Measurements from ENCODE around the gene ABTB2. TPM values are rescaled to one million over a fixed set of nuclear protein-coding genes. Genes with fewer than 3 reads are reported as not detected.
"Not testable (repeated sequence)": the region's sequence is repeated elsewhere in the genome, so short reads cannot be mapped to it uniquely, and the experiment has no call there.

Gene ABTB2
- total RNA-seq, 1 donor from 2014 or later = 3.1 TPM

DNA sequence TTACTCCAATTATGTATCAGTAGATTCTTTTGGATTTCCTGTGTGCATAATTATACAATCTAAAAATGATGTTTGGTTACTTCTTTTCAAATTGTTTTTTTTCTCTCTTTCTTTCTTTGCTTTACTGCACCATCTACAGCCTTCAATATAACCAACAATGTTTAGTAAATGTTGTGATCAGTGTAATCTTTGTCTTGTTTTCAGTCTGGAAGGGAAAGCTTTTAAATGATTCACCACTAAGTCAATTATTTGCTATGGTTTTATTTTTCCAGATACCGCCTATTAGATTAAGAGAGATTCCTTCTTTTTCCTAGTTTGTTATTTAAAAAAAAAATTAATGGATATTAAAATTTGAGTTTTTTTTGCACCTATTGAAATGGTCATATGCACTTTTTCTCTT, 29.8 kb upstream of the ABTB2 start:
- Mint-ChIP-seq H3K27me3 (ENCODE audit: low read depth) (peaks cover 38% of the 10 kb centered on the region), H3K4me3 (no peak overlapping the region), H3K36me3 (no peaks in the 10 kb centered on the region), H3K27ac (no peak overlapping the region), H3K9me3 (peaks cover 17% of the 10 kb centered on the region), H3K4me1 (no peaks in the 10 kb centered on the region)
- TF ChIP-seq, protein P1, sequence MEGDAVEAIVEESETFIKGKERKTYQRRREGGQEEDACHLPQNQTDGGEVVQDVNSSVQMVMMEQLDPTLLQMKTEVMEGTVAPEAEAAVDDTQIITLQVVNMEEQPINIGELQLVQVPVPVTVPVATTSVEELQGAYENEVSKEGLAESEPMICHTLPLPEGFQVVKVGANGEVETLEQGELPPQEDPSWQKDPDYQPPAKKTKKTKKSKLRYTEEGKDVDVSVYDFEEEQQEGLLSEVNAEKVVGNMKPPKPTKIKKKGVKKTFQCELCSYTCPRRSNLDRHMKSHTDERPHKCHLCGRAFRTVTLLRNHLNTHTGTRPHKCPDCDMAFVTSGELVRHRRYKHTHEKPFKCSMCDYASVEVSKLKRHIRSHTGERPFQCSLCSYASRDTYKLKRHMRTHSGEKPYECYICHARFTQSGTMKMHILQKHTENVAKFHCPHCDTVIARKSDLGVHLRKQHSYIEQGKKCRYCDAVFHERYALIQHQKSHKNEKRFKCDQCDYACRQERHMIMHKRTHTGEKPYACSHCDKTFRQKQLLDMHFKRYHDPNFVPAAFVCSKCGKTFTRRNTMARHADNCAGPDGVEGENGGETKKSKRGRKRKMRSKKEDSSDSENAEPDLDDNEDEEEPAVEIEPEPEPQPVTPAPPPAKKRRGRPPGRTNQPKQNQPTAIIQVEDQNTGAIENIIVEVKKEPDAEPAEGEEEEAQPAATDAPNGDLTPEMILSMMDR (IDR thresholded peaks at IDR 0.05; ENCODE audit: unreplicated experiment) = no peak
- DNase-seq (ENCODE audit: low spot score in 2 of 2, unreplicated experiment in 2 of 2) = no peak

DNA sequence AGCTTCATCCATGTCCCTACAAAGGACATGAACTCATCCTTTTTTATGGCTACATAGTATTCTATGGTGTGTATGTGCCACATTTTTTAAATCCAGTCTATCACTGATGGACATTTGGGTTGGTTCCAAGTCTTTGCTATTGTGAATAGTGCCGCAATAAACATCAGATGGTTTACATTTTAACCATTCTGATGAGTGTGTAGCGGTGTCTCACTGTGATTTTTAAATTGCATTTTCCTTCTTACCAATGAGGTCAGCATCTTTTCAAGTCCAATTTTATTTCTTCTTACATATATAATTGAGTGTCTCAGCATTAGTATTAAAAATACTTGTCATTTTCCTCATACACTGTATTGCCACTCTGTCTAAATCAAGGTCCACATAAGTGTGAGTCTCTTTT, 28.5 kb upstream of the ABTB2 start:
- peaks cover 28% of the 10 kb centered on the region for H3K27me3 Mint-ChIP-seq (ENCODE audit: low read depth)
- H3K4me1 Mint-ChIP-seq; DNase-seq (ENCODE audit: low spot score in 2 of 2, unreplicated experiment in 2 of 2); H3K27ac Mint-ChIP-seq; H3K9me3 Mint-ChIP-seq; H3K4me3 Mint-ChIP-seq; H3K36me3 Mint-ChIP-seq: not testable (repeated sequence)

DNA sequence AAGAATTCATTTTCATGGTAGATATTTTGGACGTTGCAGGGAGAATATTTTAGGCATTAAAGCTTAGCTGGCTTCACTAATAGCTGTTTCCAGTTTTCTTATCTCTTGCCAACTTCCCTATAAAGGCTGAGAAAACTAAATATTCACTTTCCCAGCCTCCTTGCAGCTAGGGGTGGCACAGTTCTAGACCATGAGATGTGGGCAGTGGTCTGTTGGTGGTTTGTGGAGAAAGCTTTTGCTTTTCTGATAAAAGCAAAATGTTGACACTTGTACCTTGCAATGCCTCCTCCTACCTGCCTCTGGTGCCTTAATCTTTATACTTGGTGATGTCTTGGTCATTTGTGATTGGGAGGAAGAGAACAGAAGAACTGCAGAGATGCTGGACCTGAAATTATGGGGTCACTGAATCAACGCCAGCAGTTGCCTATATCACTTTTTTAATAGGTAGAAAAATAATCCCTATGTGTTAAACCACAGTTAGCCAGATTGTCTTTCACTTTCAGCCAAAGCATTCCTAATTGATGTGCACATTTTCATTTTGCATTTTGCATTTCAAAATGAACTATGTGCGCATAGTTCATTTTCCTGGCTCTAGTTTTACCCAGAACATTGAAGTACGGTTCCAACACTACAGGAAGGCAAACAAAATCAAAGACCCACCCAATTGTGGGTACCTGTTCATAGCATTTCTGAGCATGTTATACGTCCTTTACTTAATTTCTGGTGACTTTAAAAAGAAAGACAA, 24.9 kb upstream of the ABTB2 start:
- H3K27ac Mint-ChIP-seq = no peak overlapping the region
- no peaks in the 10 kb centered on the region for H3K4me1 Mint-ChIP-seq
- no peak for DNase-seq (ENCODE audit: low spot score in 2 of 2, unreplicated experiment in 2 of 2)
- no peaks in the 10 kb centered on the region for H3K36me3 Mint-ChIP-seq
- H3K27me3 Mint-ChIP-seq (ENCODE audit: low read depth) = peaks cover 3% of the 10 kb centered on the region
- H3K9me3 Mint-ChIP-seq = peaks cover 8% of the 10 kb centered on the region
- no peak overlapping the region for H3K4me3 Mint-ChIP-seq
- TF ChIP-seq, protein P1 (IDR thresholded peaks at IDR 0.05; ENCODE audit: unreplicated experiment) = no peak

GRCh38 chr11:34381775-34382174, 24.0 kb upstream of the ABTB2 start:
- peaks cover 1% of the 10 kb centered on the region for H3K27me3 Mint-ChIP-seq (ENCODE audit: low read depth)
- no peak overlapping the region for H3K4me3 Mint-ChIP-seq
- peaks cover 5% of the 10 kb centered on the region for H3K36me3 Mint-ChIP-seq
- peaks cover 15% of the 10 kb centered on the region for H3K9me3 Mint-ChIP-seq
- no peak overlapping the region for H3K27ac Mint-ChIP-seq
- no peak for DNase-seq (ENCODE audit: low spot score in 2 of 2, unreplicated experiment in 2 of 2)
- TF ChIP-seq, protein P1 (IDR thresholded peaks at IDR 0.05; ENCODE audit: unreplicated experiment) = no peak
- H3K4me1 Mint-ChIP-seq = no peaks in the 10 kb centered on the region

DNA sequence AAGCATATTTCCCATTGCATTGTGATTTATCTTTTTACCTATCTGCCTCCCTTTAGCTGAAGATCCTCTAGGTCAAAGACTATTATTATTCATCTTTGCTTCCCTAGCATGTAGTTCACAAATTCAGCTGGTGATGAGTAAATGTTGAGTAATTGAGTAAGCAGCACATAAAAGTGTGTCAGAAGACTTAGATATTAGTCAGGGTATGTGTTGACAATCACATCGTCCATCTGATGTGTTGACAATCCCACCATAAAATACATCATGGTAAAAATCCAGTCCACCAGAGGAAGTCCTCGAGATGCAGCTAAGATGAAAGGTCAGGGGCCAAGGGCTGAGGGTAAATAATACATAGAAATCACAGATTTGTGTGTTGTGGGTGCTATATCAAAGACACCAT, 22.9 kb upstream of the ABTB2 start:
- peaks cover 1% of the 10 kb centered on the region for H3K27me3 Mint-ChIP-seq (ENCODE audit: low read depth)
- H3K36me3 Mint-ChIP-seq = peaks cover 7% of the 10 kb centered on the region
- H3K9me3 Mint-ChIP-seq = peaks cover 20% of the 10 kb centered on the region
- DNase-seq (ENCODE audit: low spot score in 2 of 2, unreplicated experiment in 2 of 2) = no peak
- H3K4me1 Mint-ChIP-seq = no peaks in the 10 kb centered on the region
- H3K27ac Mint-ChIP-seq = no peak overlapping the region
- no peak overlapping the region for H3K4me3 Mint-ChIP-seq
- TF ChIP-seq, protein P1 (IDR thresholded peaks at IDR 0.05; ENCODE audit: unreplicated experiment) = no peak

DNA sequence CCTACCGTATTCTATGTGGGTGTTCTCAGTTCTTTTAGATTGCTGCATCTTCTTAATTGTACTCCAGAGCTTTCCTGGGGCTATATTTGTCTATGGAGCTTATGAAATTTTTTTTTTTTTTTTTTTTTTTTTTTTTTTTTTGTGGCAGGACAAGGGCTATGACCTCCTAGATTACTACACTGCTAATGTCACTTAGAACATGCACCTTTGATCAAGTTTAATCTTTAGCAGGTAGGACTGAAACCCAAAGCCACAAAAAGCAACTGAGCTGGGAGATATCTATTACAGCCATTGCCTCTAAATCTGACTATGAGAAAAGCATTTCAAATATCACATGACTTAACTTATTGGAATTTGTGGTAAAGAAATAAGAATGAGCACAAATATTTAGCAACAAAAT, 21.7 kb upstream of the ABTB2 start:
- no peaks in the 10 kb centered on the region for H3K4me1 Mint-ChIP-seq
- H3K27ac Mint-ChIP-seq = no peak overlapping the region
- H3K4me3 Mint-ChIP-seq = no peak overlapping the region

More for the DNA sequence above, 21.7 kb upstream of the ABTB2 start:
- TF ChIP-seq, protein P1 (IDR thresholded peaks at IDR 0.05; ENCODE audit: unreplicated experiment) = no peak
- H3K9me3 Mint-ChIP-seq = peaks cover 32% of the 10 kb centered on the region
- H3K27me3 Mint-ChIP-seq (ENCODE audit: low read depth) = peaks cover 1% of the 10 kb centered on the region
- no peak for DNase-seq (ENCODE audit: low spot score in 2 of 2, unreplicated experiment in 2 of 2)
- peaks cover 7% of the 10 kb centered on the region for H3K36me3 Mint-ChIP-seq
